Lung (tissue), 12 donors: ENCODE results near the gene CPNE7. TPM values are rescaled to one million over a fixed set of nuclear protein-coding genes. Genes with fewer than 3 reads are reported as not detected.

Source experiments
- ATAC-seq: fragments of 200-7000 bp; cut with Tn5 transposase; one replicate; pipeline ENCODE4 v1.9.1; 2020; ENCODE audit warnings: moderate number of reproducible peaks; ENCODE audit not compliant: insufficient read depth, low FRiP score
- DNase-seq, 3 donors: peaks; one replicate each; pipeline ENCODE4 v3.0.0-alpha.2; 2013 to 2017
- H3K27ac ChIP-seq, 2 donors: one replicate each; pipeline ENCODE4 v1.5.1; 2013; ENCODE audit warnings: mild to moderate bottlenecking in 2 of 2, moderate library complexity in 2 of 2, control low read depth in 1 of 2, inconsistent platforms in 1 of 2, low read depth in 1 of 2, low read length in 1 of 2
- H3K27me3 ChIP-seq, 3 donors: one replicate each; pipeline ENCODE4 v1.5.1; 2013; ENCODE audit warnings: low read length in 2 of 3; ENCODE audit not compliant: control insufficient read depth in 3 of 3, insufficient read depth in 3 of 3
- H3K36me3 ChIP-seq, 4 donors: one replicate each; pipeline ENCODE4 v1.5.1; 2013; ENCODE audit warnings: low read length in 4 of 4, mild to moderate bottlenecking in 1 of 4, moderate library complexity in 1 of 4; ENCODE audit not compliant: control insufficient read depth in 4 of 4, insufficient read depth in 4 of 4
- H3K4me1 ChIP-seq, 5 donors: one replicate each; pipeline ENCODE4 v1.5.1; 2013; ENCODE audit warnings: low read length in 5 of 5, mild to moderate bottlenecking in 2 of 5, moderate library complexity in 1 of 5; ENCODE audit not compliant: control insufficient read depth in 5 of 5, insufficient read depth in 5 of 5
- H3K4me3 ChIP-seq: one replicate; pipeline ENCODE4 v1.5.1; 2013; ENCODE audit warnings: mild to moderate bottlenecking, control low read depth, moderate library complexity
- H3K9ac ChIP-seq, 2 donors: one replicate each; pipeline ENCODE4 v1.5.1; 2013; ENCODE audit warnings: low read length in 2 of 2, control low read depth in 1 of 2; ENCODE audit not compliant: insufficient read depth in 1 of 2
- H3K9me3 ChIP-seq, 4 donors: one replicate each; pipeline ENCODE4 v1.5.1; 2013; ENCODE audit warnings: low read length in 3 of 4, mild to moderate bottlenecking in 1 of 4, moderate library complexity in 1 of 4; ENCODE audit not compliant: control insufficient read depth in 4 of 4, insufficient read depth in 3 of 4
- WGBS, 2 donors: extraction: QIAGEN DNeasy Blood & Tissue Kit; methylation state at CpG; one replicate each; pipeline ENCODE4 v1.1.7; 2013; 5-methylcytosine and 5-hydroxymethylcytosine counted together
- polyA plus RNA-seq, 2 donors: library from polyadenylated mRNA; stranded (reverse); fragments of 200-250 nt; gene quantifications; one replicate each; pipeline ENCODE4 v1.2.1, GENCODE V29; 2013
- total RNA-seq, 2 donors: library from RNA; depleted of rRNA in 1 of 2; stranded (reverse); fragments of >200 nt in 1 of 2; gene quantifications; one replicate each; pipeline ENCODE4 v1.2.1, GENCODE V29; 2014 to 2021
- TF ChIP-seq, protein P1 (sequence below): IDR thresholded peaks from 2 replicates; pipeline ENCODE4 v1.5.1; 2012; ENCODE audit warnings: mild to moderate bottlenecking; ENCODE audit errors: control extremely low read depth, extremely low read depth
- donor health status: control.
- donor health status: control.
- donor health status: Bipolar disorder and iron deficiency.
- donor health status: healthy.
- donor health status: DM: yes; HTN: yes; CAD: no.

The CPNE7 gene
- total and polyA plus RNA-seq, 4 donors = 0.65 to 2.2 (median 1.2) TPM

DNA sequence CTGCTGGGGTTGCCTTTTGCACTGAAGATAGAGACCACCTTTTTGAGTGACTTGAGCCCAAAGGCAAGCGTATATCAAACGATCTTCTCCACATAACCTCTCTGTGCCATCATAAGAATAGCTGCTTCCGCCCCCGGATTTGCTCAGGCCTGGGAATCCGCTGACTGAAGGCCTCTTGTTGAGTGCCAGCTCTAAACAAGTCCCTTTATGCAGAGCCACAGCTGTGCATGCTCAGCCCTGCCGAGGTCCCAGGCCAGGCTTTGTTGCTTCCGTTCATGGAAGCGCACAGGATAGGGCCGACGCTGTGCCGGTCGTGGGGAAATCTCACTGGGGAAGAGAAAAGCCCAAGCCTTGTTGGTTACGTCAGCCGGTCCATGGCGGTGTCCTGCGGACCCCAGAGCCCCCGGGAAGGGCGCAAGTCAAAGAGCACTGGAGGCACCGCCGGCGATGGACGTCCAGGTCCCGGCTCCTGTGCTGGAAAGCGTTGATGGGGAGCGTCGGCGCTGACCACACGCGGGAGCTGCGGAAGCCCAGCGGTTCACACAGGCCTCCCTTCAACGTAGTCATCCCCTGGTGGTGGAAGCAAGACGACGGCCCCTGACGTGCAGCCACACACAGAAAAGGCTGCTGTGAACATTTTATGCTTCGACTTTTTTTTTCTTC, 38.5 kb upstream of the CPNE7 start:
- peak in 1 of 3 donors; percentile 13 for DNase-seq
- no peak overlapping the region for H3K4me3 ChIP-seq
- H3K9me3 ChIP-seq = no peaks in the 10 kb centered on the region
- no peaks in the 10 kb centered on the region for H3K27me3 ChIP-seq
- no peak overlapping the region for H3K27ac ChIP-seq
- WGBS, 2 donors = 93 to 94% methylated on average over 36 of the region's 36 CpGs
- TF ChIP-seq, protein P1, sequence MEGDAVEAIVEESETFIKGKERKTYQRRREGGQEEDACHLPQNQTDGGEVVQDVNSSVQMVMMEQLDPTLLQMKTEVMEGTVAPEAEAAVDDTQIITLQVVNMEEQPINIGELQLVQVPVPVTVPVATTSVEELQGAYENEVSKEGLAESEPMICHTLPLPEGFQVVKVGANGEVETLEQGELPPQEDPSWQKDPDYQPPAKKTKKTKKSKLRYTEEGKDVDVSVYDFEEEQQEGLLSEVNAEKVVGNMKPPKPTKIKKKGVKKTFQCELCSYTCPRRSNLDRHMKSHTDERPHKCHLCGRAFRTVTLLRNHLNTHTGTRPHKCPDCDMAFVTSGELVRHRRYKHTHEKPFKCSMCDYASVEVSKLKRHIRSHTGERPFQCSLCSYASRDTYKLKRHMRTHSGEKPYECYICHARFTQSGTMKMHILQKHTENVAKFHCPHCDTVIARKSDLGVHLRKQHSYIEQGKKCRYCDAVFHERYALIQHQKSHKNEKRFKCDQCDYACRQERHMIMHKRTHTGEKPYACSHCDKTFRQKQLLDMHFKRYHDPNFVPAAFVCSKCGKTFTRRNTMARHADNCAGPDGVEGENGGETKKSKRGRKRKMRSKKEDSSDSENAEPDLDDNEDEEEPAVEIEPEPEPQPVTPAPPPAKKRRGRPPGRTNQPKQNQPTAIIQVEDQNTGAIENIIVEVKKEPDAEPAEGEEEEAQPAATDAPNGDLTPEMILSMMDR = no peak
- no peak overlapping the region for H3K9ac ChIP-seq
- no peak for ATAC-seq
- peaks cover 4 to 53% (median 19%) of the 10 kb centered on the region in 4 donors for H3K36me3 ChIP-seq
- peaks cover 0 to 6% (median 0%) of the 10 kb centered on the region in 5 donors for H3K4me1 ChIP-seq

DNA sequence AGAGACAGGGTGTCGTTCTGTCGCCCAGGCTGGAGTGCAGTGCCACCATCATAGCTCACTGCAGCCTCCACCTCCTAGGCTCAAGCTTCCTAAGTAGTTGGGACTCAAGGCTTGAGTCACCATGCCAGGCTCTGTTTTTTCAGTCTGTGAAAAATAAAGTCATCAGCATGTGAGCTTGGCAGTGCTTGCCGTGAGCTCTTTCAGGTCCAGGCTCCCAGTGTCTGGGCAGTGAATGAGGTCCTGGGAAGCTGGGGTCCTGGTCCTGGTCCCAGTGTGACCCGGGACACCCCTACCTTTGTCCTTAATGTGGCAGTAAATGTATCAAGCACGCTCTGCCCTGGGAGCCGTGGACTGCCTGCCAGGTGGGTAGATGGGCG, 38.0 kb upstream of the CPNE7 start:
- peaks cover 4 to 49% (median 19%) of the 10 kb centered on the region in 4 donors for H3K36me3 ChIP-seq
- H3K9me3 ChIP-seq = no peaks in the 10 kb centered on the region
- WGBS, 2 donors = 96 to 98% methylated on average over 7 of the region's 7 CpGs
- no peak for ATAC-seq
- TF ChIP-seq, protein P1 = no peak
- H3K27me3 ChIP-seq = no peaks in the 10 kb centered on the region
- H3K9ac ChIP-seq = no peak overlapping the region
- DNase-seq = no peak
- no peak overlapping the region for H3K27ac ChIP-seq
- H3K4me1 ChIP-seq = peaks cover 0 to 6% (median 0%) of the 10 kb centered on the region in 5 donors
- H3K4me3 ChIP-seq = no peak overlapping the region

DNA sequence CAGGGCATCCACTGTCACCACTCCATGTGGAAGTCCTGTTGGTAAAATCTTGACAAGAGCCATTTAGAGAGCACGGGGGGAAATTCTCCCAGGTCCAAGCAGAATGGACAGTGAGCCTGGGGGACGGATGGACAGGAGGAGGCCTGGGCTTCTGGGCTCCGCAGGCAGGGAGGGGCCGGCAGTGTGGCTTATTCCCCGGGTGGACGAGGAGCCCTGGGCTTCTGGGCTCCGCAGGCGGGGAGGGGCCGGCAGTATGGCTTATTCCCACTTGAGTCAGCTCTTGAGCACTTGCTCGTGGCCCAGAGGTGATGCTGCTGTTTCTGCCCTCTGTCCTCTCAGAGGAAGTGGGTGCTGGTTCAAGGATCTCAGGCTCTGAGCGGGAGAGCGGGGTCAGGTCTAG, 37.3 kb upstream of the CPNE7 start:
- no peak overlapping the region for H3K4me3 ChIP-seq
- H3K9me3 ChIP-seq = no peaks in the 10 kb centered on the region
- DNase-seq = no peak
- H3K9ac ChIP-seq = no peak overlapping the region
- TF ChIP-seq, protein P1 = no peak
- 95 to 98% methylated on average over 12 of the region's 12 CpGs for WGBS, 2 donors
- peaks cover 4 to 49% (median 19%) of the 10 kb centered on the region in 4 donors for H3K36me3 ChIP-seq
- H3K27ac ChIP-seq = no peak overlapping the region
- no peak for ATAC-seq
- no peaks in the 10 kb centered on the region for H3K27me3 ChIP-seq
- H3K4me1 ChIP-seq = peaks cover 0 to 6% (median 0%) of the 10 kb centered on the region in 5 donors
